ENCODE results near the gene FUS. TPM values are rescaled to one million over a fixed set of nuclear protein-coding genes. Genes with fewer than 3 reads are reported as not detected.

Gene FUS
- total and polyA plus RNA-seq, 2 of the 8 experiments (the other 6 are each of a cell fraction or from before 2014, with no cell fraction given) = 484 to 685 TPM

DNA sequence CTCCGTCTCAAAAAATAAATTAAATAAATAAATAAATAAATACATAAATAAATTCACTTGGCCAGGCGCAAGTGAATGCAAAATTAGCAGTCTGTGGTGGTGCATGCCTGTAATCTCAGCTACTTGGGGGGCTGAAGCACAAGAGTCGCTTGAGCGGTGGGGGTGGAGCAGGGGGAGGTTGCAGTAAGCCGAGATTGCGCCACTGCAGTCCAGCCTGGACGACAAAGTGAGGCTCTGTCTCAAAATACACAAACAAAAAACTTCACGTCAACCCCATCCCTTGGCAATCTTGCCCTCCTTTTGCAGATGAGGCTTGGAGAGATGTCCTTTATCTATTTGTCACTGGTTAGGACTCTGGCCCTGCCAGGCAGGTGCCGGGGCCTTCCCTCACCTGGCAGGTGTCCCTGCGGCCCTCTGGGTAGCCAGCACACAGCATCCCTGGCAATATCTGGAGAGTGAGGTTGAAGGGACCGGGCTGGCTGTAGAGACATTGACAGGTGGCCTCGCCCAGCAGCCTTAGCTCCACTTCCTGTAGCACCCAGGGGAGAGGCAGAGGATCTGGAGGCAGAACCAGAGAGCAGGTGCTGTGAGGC lies 34.4 kb upstream of the FUS start (continued):
- TF ChIP-seq CHD7 (IDR thresholded peaks at IDR 0.05; ENCODE audit: insufficient replicate concordance, low read length) (no peak), TEAD4 (IDR thresholded peaks at IDR 0.05; ENCODE audit: low read depth, low read length) (no peak), CREB1 (IDR thresholded peaks at IDR 0.05) (no peak), TCF12 (IDR thresholded peaks at IDR 0.05; ENCODE audit: low read depth, low read length) (no peak), MAX (IDR thresholded peaks at IDR 0.05) (no peak), RXRA (IDR thresholded peaks at IDR 0.05; ENCODE audit: insufficient read depth, low read depth, low read length) (no peak), KDM4A (IDR thresholded peaks at IDR 0.05; ENCODE audit: low read depth, low read length, severe bottlenecking) (no peak)
- TF ChIP-seq, protein P1, sequence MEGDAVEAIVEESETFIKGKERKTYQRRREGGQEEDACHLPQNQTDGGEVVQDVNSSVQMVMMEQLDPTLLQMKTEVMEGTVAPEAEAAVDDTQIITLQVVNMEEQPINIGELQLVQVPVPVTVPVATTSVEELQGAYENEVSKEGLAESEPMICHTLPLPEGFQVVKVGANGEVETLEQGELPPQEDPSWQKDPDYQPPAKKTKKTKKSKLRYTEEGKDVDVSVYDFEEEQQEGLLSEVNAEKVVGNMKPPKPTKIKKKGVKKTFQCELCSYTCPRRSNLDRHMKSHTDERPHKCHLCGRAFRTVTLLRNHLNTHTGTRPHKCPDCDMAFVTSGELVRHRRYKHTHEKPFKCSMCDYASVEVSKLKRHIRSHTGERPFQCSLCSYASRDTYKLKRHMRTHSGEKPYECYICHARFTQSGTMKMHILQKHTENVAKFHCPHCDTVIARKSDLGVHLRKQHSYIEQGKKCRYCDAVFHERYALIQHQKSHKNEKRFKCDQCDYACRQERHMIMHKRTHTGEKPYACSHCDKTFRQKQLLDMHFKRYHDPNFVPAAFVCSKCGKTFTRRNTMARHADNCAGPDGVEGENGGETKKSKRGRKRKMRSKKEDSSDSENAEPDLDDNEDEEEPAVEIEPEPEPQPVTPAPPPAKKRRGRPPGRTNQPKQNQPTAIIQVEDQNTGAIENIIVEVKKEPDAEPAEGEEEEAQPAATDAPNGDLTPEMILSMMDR (IDR thresholded peaks at IDR 0.05; ENCODE audit: control extremely low read depth in 1 of 3, insufficient read depth in 1 of 3, low read depth in 1 of 3, low read length in 3 of 3) = no peak
